HepG2 (cell line): ENCODE data around the gene ARID1A. TPM values are rescaled to one million over a fixed set of nuclear protein-coding genes. Genes with fewer than 3 reads are reported as not detected.

Experiments
- AGO1 ChIP-seq: fragments of 200-400 bp; formaldehyde crosslinking; IDR thresholded peaks from 2 replicates; pipeline ENCODE4 v1.6.1; 2017; ENCODE audit warnings: mild to moderate bottlenecking, low read depth, low read length, moderate library complexity; ENCODE audit not compliant: poor library complexity, severe bottlenecking
- CAMTA2 ChIP-seq: sonication (generic); formaldehyde crosslinking; IDR thresholded peaks from 2 replicates; pipeline ENCODE4 v1.4.0; 2020; ENCODE audit warnings: mild to moderate bottlenecking, missing genetic modification reagents, borderline replicate concordance
- CENPX ChIP-seq: sonication (generic); formaldehyde crosslinking; IDR thresholded peaks from 2 replicates; pipeline ENCODE4 v1.9.0; 2021; ENCODE audit warnings: mild to moderate bottlenecking, missing genetic modification reagents, moderate library complexity
- IRX3 ChIP-seq: sonication (generic); formaldehyde crosslinking; IDR thresholded peaks from 2 replicates; pipeline ENCODE4 v1.8.1; 2023; ENCODE audit warnings: mild to moderate bottlenecking, low read depth, missing genetic modification reagents, borderline replicate concordance
- ISX ChIP-seq: sonication (generic); formaldehyde crosslinking; conservative IDR thresholded peaks from 2 replicates; pipeline ENCODE4 v1.5.0; 2020; ENCODE audit warnings: missing genetic modification reagents
- PCBP2 ChIP-seq: fragments of 200-400 bp; formaldehyde crosslinking; optimal IDR thresholded peaks from 2 replicates; pipeline ENCODE3; 2018; ENCODE audit warnings: low read length, low read depth; ENCODE audit not compliant: poor library complexity, severe bottlenecking
- PHF8 ChIP-seq: sonication (generic); formaldehyde crosslinking; IDR thresholded peaks from 2 replicates; pipeline ENCODE4 v1.5.0; 2020; ENCODE audit warnings: missing genetic modification reagents
- PTBP1 ChIP-seq: fragments of 200-400 bp; formaldehyde crosslinking; IDR thresholded peaks from 2 replicates; pipeline ENCODE4 v1.6.1; 2018; ENCODE audit warnings: low read length, low read depth; ENCODE audit not compliant: poor library complexity, severe bottlenecking
- RCOR2 ChIP-seq: IDR thresholded peaks from 2 replicates; pipeline ENCODE4 v1.6.1; 2016; ENCODE audit warnings: missing biosample characterization, missing genetic modification reagents
- SETDB1 ChIP-seq: sonication (generic); formaldehyde crosslinking; IDR thresholded peaks from 2 replicates; pipeline ENCODE4 v1.5.1; 2020; ENCODE audit warnings: missing genetic modification reagents, mild to moderate bottlenecking, borderline replicate concordance
- SSRP1 ChIP-seq: IDR thresholded peaks from 2 replicates; pipeline ENCODE4 v1.6.1; 2016; ENCODE audit warnings: control low read depth
- SUZ12 ChIP-seq: fragments of 150-350 bp; IDR thresholded peaks from 2 replicates; pipeline ENCODE4 v1.6.1; 2014; ENCODE audit warnings: low read depth, low read length
- TCF7 ChIP-seq: sonication (generic); IDR thresholded peaks from 2 replicates; pipeline ENCODE4 v1.6.1; 2016; ENCODE audit warnings: antibody characterized with exemption, low read depth
- TP53 ChIP-seq: sonication (generic); formaldehyde crosslinking; conservative IDR thresholded peaks from 2 replicates; pipeline ENCODE4 v1.4.0; 2020; ENCODE audit warnings: missing genetic modification reagents
- ZBTB20 ChIP-seq: sonication (generic); formaldehyde crosslinking; IDR thresholded peaks from 2 replicates; pipeline ENCODE4 v1.8.1; 2023; ENCODE audit warnings: missing genetic modification reagents, low read depth, mild to moderate bottlenecking, borderline replicate concordance
- ZNF136 ChIP-seq: sonication (generic); formaldehyde crosslinking; IDR thresholded peaks from 2 replicates; pipeline ENCODE4 v1.8.1; 2022; ENCODE audit warnings: low read depth, mild to moderate bottlenecking, moderate library complexity, missing genetic modification reagents
- ZNF160 ChIP-seq: sonication (generic); formaldehyde crosslinking; IDR thresholded peaks from 2 replicates; pipeline ENCODE4 v1.8.0; 2022; ENCODE audit warnings: mild to moderate bottlenecking, inconsistent platforms, missing genetic modification reagents
- ZNF773 ChIP-seq: sonication (generic); formaldehyde crosslinking; IDR thresholded peaks from 2 replicates; pipeline ENCODE4 v1.4.0; 2020; ENCODE audit warnings: missing genetic modification reagents, borderline replicate concordance
- polyA plus RNA-seq, 8 experiments: library from polyadenylated mRNA; depleted of rRNA in 3 of 8; stranded (reverse) in 7 of 8; unstranded in 1 of 8; fragments of >200 nt; fragmentation: Illumina TruSeq in 4 of 8; extraction: Trizol in 4 of 8; gene quantifications; 2 replicates each; pipeline versions ENCODE4 v1.2.1 to v1.2.3, GENCODE V29; 2011 to 2016; ENCODE audit warnings: low read depth in 4 of 8, missing spikeins in 1 of 8, mixed read lengths in 1 of 8; ENCODE audit not compliant: insufficient read depth in 1 of 8
- total RNA-seq, 5 experiments: library from RNA; depleted of rRNA; stranded (reverse); fragments of >200 nt; fragmentation: Illumina TruSeq; extraction: Trizol; gene quantifications; 2 replicates each; pipeline ENCODE4 v1.2.3, GENCODE V29; 2016; ENCODE audit warnings: low read depth in 1 of 5
- TF ChIP-seq, protein P1 (sequence below): sonication (generic); formaldehyde crosslinking; IDR thresholded peaks from 2 replicates; pipeline ENCODE4 v1.4.0; 2020; ENCODE audit warnings: low read depth, missing genetic modification reagents
- TF ChIP-seq, protein P2 (sequence below): sonication (generic); formaldehyde crosslinking; IDR thresholded peaks from 2 replicates; pipeline ENCODE4 v1.8.0; 2022; ENCODE audit warnings: mild to moderate bottlenecking, missing genetic modification reagents, borderline replicate concordance
- TF ChIP-seq, protein P3 (sequence below): sonication (generic); formaldehyde crosslinking; IDR thresholded peaks from 2 replicates; pipeline ENCODE4 v1.4.0; 2020; ENCODE audit warnings: mild to moderate bottlenecking, missing genetic modification reagents
- TF ChIP-seq, protein P4 (sequence below): sonication (generic); formaldehyde crosslinking; IDR thresholded peaks from 2 replicates; pipeline ENCODE4 v1.4.0; 2020; ENCODE audit warnings: missing genetic modification reagents

The ARID1A gene
- total and polyA plus RNA-seq, 2 of the 13 experiments (the other 11 are each of a cell fraction or from before 2014, with no cell fraction given): 11.9 to 15.9 TPM

DNA sequence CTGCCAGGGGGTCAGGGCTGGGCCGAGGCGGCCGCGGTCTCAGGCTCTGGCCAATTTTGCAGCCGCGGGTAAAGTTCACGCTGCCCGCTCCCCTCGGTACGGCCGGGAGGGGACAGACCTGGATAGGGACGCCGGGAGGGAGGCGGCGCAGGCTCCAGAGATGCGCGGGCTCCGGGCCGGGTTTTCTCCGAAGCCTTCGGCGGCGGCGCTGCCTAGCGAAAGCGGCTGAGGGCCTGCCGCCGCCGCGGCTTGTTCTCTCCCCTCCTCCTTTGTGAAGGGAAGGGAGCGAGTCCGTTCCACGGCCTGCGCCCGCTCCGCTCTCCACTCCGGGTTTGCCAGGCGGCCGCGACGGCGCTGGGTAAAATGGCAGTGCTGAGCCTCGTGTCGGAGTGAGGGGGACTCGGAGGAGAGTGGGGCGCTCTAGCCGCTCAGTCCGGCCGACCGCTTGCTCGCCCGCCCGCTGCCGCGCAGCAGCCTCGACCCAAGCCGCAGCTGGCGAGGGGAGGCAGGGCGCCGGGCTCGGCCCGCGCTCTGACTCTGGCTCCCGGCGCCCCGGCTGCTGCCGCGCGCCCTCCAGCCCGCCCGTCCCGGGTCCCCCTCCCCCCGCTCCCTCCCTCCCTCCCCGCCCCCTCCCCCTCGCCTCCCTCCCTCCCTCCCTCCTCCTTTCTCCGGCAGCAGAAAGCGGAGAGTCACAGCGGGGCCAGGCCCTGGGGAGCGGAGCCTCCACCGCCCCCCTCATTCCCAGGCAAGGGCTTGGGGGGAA, at the start of gene ARID1A (continued):
- TF ChIP-seq, protein P1, sequence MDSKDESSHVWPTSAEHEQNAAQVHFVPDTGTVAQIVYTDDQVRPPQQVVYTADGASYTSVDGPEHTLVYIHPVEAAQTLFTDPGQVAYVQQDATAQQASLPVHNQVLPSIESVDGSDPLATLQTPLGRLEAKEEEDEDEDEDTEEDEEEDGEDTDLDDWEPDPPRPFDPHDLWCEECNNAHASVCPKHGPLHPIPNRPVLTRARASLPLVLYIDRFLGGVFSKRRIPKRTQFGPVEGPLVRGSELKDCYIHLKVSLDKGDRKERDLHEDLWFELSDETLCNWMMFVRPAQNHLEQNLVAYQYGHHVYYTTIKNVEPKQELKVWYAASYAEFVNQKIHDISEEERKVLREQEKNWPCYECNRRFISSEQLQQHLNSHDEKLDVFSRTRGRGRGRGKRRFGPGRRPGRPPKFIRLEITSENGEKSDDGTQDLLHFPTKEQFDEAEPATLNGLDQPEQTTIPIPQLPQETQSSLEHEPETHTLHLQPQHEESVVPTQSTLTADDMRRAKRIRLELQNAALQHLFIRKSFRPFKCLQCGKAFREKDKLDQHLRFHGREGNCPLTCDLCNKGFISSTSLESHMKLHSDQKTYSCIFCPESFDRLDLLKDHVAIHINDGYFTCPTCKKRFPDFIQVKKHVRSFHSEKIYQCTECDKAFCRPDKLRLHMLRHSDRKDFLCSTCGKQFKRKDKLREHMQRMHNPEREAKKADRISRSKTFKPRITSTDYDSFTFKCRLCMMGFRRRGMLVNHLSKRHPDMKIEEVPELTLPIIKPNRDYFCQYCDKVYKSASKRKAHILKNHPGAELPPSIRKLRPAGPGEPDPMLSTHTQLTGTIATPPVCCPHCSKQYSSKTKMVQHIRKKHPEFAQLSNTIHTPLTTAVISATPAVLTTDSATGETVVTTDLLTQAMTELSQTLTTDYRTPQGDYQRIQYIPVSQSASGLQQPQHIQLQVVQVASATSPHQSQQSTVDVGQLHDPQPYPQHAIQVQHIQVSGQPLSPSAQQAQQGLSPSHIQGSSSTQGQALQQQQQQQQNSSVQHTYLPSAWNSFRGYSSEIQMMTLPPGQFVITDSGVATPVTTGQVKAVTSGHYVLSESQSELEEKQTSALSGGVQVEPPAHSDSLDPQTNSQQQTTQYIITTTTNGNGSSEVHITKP: peak; percentile 68; the same call in 1 of the 2 replicates
- no peak for TF ChIP-seq ZNF773 (CRISPR knock-in tag)
- no peak for TF ChIP-seq PCBP2
- TF ChIP-seq ZNF160: peak; percentile 81
- TF ChIP-seq, protein P2, sequence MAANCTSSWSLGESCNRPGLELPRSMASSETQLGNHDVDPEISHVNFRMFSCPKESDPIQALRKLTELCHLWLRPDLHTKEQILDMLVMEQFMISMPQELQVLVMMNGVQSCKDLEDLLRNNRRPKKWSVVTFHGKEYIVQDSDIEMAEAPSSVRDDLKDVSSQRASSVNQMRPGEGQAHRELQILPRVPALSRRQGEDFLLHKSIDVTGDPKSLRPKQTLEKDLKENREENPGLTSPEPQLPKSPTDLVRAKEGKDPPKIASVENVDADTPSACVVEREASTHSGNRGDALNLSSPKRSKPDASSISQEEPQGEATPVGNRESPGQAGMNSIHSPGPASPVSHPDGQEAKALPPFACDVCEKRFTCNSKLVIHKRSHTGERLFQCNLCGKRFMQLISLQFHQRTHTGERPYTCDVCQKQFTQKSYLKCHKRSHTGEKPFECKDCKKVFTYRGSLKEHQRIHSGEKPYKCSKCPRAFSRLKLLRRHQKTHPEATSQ (CRISPR knock-in tag): peak; percentile 95; the same call in 1 of the 2 replicates
- TF ChIP-seq IRX3 (CRISPR knock-in tag): peak; percentile 98
- TF ChIP-seq PHF8 (CRISPR knock-in tag): peak; percentile 86
- no peak for TF ChIP-seq TP53 (CRISPR knock-in tag)
- peak; percentile 97; the same call in 1 of the 2 replicates for TF ChIP-seq CAMTA2 (CRISPR knock-in tag)
- TF ChIP-seq SUZ12: no peak
- TF ChIP-seq ZBTB20: 0 out of 2 replicates have a peak, but pooled peaks have one; percentile 39
- TF ChIP-seq SSRP1 (CRISPR knock-in tag): peak; percentile 62; the same call in 1 of the 2 replicates
- TF ChIP-seq CENPX (CRISPR knock-in tag): no peak
- TF ChIP-seq TCF7: no peak
- no peak for TF ChIP-seq ISX
- no peak for TF ChIP-seq SETDB1 (CRISPR knock-in tag)
- peak; percentile 97 for TF ChIP-seq PTBP1
- peak; percentile 46; the same call in 1 of the 2 replicates for TF ChIP-seq ZNF136 (CRISPR knock-in tag)
- TF ChIP-seq, protein P3, sequence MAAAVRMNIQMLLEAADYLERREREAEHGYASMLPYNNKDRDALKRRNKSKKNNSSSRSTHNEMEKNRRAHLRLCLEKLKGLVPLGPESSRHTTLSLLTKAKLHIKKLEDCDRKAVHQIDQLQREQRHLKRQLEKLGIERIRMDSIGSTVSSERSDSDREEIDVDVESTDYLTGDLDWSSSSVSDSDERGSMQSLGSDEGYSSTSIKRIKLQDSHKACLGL: peak; percentile 90
- TF ChIP-seq, protein P4, sequence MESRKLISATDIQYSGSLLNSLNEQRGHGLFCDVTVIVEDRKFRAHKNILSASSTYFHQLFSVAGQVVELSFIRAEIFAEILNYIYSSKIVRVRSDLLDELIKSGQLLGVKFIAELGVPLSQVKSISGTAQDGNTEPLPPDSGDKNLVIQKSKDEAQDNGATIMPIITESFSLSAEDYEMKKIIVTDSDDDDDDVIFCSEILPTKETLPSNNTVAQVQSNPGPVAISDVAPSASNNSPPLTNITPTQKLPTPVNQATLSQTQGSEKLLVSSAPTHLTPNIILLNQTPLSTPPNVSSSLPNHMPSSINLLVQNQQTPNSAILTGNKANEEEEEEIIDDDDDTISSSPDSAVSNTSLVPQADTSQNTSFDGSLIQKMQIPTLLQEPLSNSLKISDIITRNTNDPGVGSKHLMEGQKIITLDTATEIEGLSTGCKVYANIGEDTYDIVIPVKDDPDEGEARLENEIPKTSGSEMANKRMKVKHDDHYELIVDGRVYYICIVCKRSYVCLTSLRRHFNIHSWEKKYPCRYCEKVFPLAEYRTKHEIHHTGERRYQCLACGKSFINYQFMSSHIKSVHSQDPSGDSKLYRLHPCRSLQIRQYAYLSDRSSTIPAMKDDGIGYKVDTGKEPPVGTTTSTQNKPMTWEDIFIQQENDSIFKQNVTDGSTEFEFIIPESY (CRISPR knock-in tag): peak; percentile 71
- peak; percentile 78 for TF ChIP-seq RCOR2 (CRISPR knock-in tag)
- TF ChIP-seq AGO1: peak; percentile 54
